MM.1S (cell line): ENCODE data around the gene PRICKLE3.
"Not testable (repeated sequence)": the region's sequence is repeated elsewhere in the genome, so short reads cannot be mapped to it uniquely, and the experiment has no call there.

ENCODE experiments used
- EZH2 ChIP-seq: fragments of 300-600 bp; sonication (generic); optimal IDR thresholded peaks from 2 replicates; pipeline ENCODE3; 2017; ENCODE audit warnings: low read depth, mild to moderate bottlenecking, antibody characterized with exemption, low read length, mixed read lengths
- TF ChIP-seq, protein P1 (sequence below): fragments of 300-600 bp; sonication (generic); IDR thresholded peaks from 2 replicates; pipeline ENCODE4 v1.5.1; 2016; ENCODE audit warnings: antibody characterized with exemption, low read length, mixed read lengths

DNA sequence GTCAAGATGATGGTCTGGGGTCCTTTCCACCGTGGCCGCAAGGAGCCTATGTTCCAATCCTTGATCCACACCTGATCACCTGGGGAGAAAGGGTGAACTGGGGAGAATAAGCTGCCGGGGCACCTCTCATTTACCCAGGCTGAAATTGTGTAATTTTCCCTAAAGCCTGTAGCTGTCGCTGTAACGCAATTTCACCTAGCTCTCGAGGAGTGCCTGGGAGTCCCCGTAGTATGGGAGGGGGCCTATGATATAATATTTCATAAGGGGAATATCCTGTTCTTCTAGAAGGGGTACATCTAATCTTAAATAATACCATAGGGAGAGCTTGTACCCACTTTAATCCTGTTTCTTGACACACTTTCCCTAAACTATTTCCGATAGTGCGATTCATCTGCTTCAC is 43.9 kb downstream of the PRICKLE3 start:
- TF ChIP-seq EZH2: not testable (repeated sequence)
- TF ChIP-seq, protein P1, sequence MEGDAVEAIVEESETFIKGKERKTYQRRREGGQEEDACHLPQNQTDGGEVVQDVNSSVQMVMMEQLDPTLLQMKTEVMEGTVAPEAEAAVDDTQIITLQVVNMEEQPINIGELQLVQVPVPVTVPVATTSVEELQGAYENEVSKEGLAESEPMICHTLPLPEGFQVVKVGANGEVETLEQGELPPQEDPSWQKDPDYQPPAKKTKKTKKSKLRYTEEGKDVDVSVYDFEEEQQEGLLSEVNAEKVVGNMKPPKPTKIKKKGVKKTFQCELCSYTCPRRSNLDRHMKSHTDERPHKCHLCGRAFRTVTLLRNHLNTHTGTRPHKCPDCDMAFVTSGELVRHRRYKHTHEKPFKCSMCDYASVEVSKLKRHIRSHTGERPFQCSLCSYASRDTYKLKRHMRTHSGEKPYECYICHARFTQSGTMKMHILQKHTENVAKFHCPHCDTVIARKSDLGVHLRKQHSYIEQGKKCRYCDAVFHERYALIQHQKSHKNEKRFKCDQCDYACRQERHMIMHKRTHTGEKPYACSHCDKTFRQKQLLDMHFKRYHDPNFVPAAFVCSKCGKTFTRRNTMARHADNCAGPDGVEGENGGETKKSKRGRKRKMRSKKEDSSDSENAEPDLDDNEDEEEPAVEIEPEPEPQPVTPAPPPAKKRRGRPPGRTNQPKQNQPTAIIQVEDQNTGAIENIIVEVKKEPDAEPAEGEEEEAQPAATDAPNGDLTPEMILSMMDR: 0 out of 2 replicates have a peak, but pooled peaks have one; percentile 9
